NCI-H2081 (cell line): ENCODE data around the gene CATSPER2.
"Not testable (repeated sequence)": the region's sequence is repeated elsewhere in the genome, so short reads cannot be mapped to it uniquely, and the experiment has no call there.

Experiments
- DNase-seq, 2 experiments: peaks; one replicate each; lab custom pipeline; 2025; lab: John Stamatoyannopoulos, UW

The CATSPER2 gene

DNA sequence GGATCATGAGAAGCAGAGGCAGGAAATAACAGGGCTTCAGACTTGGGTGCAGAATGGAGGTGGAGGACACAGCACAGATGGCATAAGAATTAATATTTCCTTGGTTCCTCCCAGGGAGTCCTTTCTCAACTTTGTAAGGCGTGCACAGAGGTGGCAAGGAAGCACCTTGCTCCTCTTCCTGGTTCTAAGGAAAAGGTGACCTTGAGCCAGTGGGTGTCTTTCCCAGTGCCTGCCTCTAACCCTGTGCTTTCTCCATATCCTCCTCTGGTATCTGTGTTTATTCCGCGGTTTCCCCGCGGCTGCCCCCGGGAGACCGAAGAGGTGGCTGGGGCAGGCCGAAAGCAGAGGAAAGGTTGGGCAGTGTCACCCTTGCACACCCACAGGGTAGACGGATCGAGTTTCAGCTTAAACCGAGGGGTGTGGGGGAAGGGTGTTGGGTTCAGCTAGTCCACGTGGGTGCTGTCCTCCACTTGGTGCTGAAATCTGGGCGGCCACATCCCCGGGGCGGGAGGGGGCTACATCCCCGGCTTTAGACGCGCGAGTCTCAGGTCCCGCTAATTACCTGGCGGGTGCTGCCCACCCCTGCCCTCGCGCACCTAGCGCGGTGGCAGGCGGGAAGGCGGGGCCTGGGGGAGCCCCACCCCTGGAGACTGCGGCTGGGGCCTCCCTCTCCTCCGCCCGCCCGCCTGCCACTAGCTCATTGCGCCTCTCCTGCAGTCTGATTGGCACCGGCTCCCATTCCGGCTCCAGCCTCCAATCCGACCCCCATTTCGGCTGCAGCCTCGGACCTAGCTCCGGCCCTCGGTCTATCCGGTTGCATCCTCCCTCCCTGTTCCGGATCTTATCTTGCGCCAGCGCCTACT, 55.1 kb downstream of the CATSPER2 start, which contains the start of gene CKMT1B:
TSS of gene CKMT1B (plus strand) at position 700 of the 863 bp plus-strand sequence. CDS start 192 bp downstream, outside the sequence.
- not testable (repeated sequence) for DNase-seq

DNA sequence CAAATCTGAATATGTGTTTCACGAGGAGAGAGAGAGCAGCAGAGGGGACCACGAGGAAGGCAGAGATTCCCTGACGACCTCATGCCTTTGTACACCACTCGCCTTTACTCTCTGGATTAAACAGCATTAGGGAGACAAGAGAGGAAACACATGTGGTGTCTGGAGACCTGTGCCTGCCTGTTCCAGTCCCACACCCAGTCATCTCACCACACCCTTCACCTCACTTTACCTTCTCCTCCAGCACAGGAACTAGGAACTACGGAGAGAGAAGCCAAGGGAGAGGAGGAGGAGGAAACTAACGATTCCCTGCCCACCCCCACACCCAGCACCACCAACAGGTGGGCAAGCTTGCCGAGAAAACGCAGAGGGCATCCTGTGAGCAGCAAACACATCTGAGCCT, 55.8 kb downstream of the CATSPER2 start:
- not testable (repeated sequence) for DNase-seq

DNA sequence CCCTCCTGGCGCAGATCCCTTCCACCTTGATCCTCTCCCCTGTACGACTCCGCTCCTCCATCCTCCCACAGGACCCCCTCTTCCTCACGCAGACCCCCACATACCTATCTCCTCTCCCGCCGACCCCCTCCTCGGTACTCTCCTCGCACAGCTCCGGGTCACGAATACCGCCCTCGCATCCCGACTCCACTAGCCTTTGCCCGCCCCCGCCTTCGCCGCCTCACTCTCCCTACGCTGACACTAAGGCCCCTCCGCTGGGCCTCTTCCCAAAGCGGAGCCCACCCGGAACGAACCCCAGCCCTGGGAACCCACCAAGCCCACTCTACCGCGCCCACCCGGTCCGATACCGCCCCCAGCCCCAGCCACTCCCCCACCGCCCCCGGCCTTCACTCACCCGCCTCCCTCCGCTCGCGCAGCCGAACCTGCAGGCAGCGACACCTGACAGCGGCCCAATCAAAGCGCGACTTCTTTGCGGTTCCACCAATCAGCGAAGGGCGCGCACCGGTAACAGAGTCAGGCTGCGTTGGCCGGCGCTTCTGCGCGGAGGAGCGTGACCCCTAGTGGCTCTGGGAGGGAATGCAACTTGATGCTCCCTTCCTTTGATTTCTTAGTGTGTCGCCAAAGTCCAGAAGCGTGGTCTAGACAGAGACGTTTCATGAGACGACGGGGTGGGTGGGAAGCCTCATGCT, 58.7 kb downstream of the CATSPER2 start, which contains the start of gene PPIP5K1:
TSS of gene PPIP5K1 (minus strand) at position 431 of the 689 bp plus-strand sequence. CDS start 5,704 bp downstream, outside the sequence.
- DNase-seq: not testable (repeated sequence)
